Trophoblast cell (in vitro differentiated cells and primary cell): ENCODE data around the gene LRBA.

Experiments used
- DNase-seq, 2 donors: peaks; one replicate each; pipeline ENCODE4 v3.0.0-alpha.2; 2016
- H2AFZ ChIP-seq: 2 replicates; pipeline ENCODE4 v1.6.1; 2013; ENCODE audit warnings: low read length, moderate library complexity, mild to moderate bottlenecking; ENCODE audit not compliant: insufficient read depth, poor library complexity
- H2AK5ac ChIP-seq: 2 replicates; pipeline ENCODE4 v1.6.1; 2013; ENCODE audit warnings: mild to moderate bottlenecking, low read length
- H2BK120ac ChIP-seq: 2 replicates; pipeline ENCODE4 v1.6.1; 2013; ENCODE audit warnings: low read length, mild to moderate bottlenecking, moderate library complexity; ENCODE audit not compliant: insufficient read depth, poor library complexity
- H2BK12ac ChIP-seq: 2 replicates; pipeline ENCODE4 v1.6.1; 2013; ENCODE audit warnings: mild to moderate bottlenecking, low read length, moderate library complexity
- H2BK5ac ChIP-seq: 2 replicates; pipeline ENCODE4 v1.6.1; 2013; ENCODE audit warnings: low read length, low read depth, moderate library complexity, mild to moderate bottlenecking; ENCODE audit not compliant: poor library complexity
- H3K14ac ChIP-seq: 2 replicates; pipeline ENCODE4 v1.6.1; 2013; ENCODE audit warnings: mild to moderate bottlenecking, low read length
- H3K18ac ChIP-seq: 2 replicates; pipeline ENCODE4 v1.6.1; 2013; ENCODE audit warnings: mild to moderate bottlenecking, low read length
- H3K23ac ChIP-seq: 2 replicates; pipeline ENCODE4 v1.6.1; 2013; ENCODE audit warnings: low read length
- H3K27ac ChIP-seq: 2 replicates; pipeline ENCODE4 v1.5.1; 2013; ENCODE audit warnings: low read depth, mild to moderate bottlenecking, inconsistent platforms, low read length, moderate library complexity
- H3K27me3 ChIP-seq: 2 replicates; pipeline ENCODE4 v1.6.1; 2013; ENCODE audit warnings: inconsistent platforms, mild to moderate bottlenecking, low read length, moderate library complexity; ENCODE audit not compliant: insufficient read depth
- H3K36me3 ChIP-seq, 2 experiments: 1 replicate in 1 of 2; 2 replicates in 1 of 2; pipeline ENCODE4 v1.6.1; 2013; ENCODE audit warnings: low read length in 2 of 2, mild to moderate bottlenecking in 2 of 2, moderate library complexity in 1 of 2; ENCODE audit not compliant: insufficient read depth in 2 of 2, control insufficient read depth in 1 of 2
- H3K4ac ChIP-seq: 2 replicates; pipeline ENCODE4 v1.6.1; 2013; ENCODE audit warnings: low read depth, mild to moderate bottlenecking, low read length, moderate library complexity
- H3K4me1 ChIP-seq, 2 experiments: 1 replicate in 1 of 2; 2 replicates in 1 of 2; pipeline ENCODE4 v1.6.1; 2013; ENCODE audit warnings: low read length in 2 of 2, mild to moderate bottlenecking in 2 of 2, moderate library complexity in 1 of 2; ENCODE audit not compliant: insufficient read depth in 2 of 2, control insufficient read depth in 1 of 2
- H3K4me2 ChIP-seq: 2 replicates; pipeline ENCODE4 v1.6.1; 2013; ENCODE audit warnings: inconsistent platforms, mild to moderate bottlenecking, low read length, moderate library complexity
- H3K4me3 ChIP-seq: 2 replicates; pipeline ENCODE4 v1.5.1; 2013; ENCODE audit warnings: mild to moderate bottlenecking, low read depth, low read length, inconsistent platforms
- H3K79me1 ChIP-seq: one replicate; pipeline ENCODE4 v1.6.1; 2013; ENCODE audit warnings: low read length
- H3K79me2 ChIP-seq: 2 replicates; pipeline ENCODE4 v1.6.1; 2013; ENCODE audit warnings: low read length, mild to moderate bottlenecking; ENCODE audit not compliant: control insufficient read depth, insufficient read depth, poor library complexity
- H3K9ac ChIP-seq: 2 replicates; pipeline ENCODE4 v1.6.1; 2013; ENCODE audit warnings: mild to moderate bottlenecking, low read length
- H3K9me3 ChIP-seq: 2 replicates; pipeline ENCODE4 v1.6.1; 2013; ENCODE audit warnings: low read depth, mild to moderate bottlenecking, control low read depth, inconsistent platforms, low read length; ENCODE audit not compliant: insufficient read depth
- H4K12ac ChIP-seq: 2 replicates; pipeline ENCODE4 v1.6.1; 2013; ENCODE audit warnings: low read depth, mild to moderate bottlenecking, low read length, moderate library complexity
- H4K8ac ChIP-seq: 2 replicates; pipeline ENCODE4 v1.6.1; 2013; ENCODE audit warnings: low read depth, mild to moderate bottlenecking, low read length, moderate library complexity
- H4K91ac ChIP-seq: one replicate; pipeline ENCODE4 v1.6.1; 2013; ENCODE audit warnings: low read depth, mild to moderate bottlenecking, low read length, moderate library complexity
- WGBS: extraction: QIAGEN DNeasy Blood & Tissue Kit; methylation state at CpG from one replicate; pipeline ENCODE4 v1.1.7; 2013; ENCODE audit warnings: missing lambda C conversion rate; ENCODE audit not compliant: insufficient read length, insufficient coverage; ENCODE audit errors: extremely low coverage; 5-methylcytosine and 5-hydroxymethylcytosine counted together

The LRBA gene

GRCh38 chr4:150974252-150974640 lies 40.8 kb downstream of the LRBA start:
- Histone ChIP-seq H4K91ac (no peak overlapping the region), H3K14ac (no peak overlapping the region), H4K12ac (no peak overlapping the region), H3K9ac (no peak overlapping the region), H2BK12ac (no peak overlapping the region), H3K4ac (no peak overlapping the region), H3K4me2 (no peak overlapping the region), H3K4me3 (no peak overlapping the region), H3K79me1 (no peaks in the 10 kb centered on the region), H3K18ac (no peak overlapping the region), H3K9me3 (no peaks in the 10 kb centered on the region), H2AK5ac (no peak overlapping the region), H4K8ac (no peak overlapping the region), H2BK5ac (no peak overlapping the region), H3K79me2 (no peaks in the 10 kb centered on the region), H2AFZ (no peak overlapping the region), H3K36me3 (no peaks in the 10 kb centered on the region), H3K4me1 (no peaks in the 10 kb centered on the region), H3K23ac (no peak overlapping the region), H3K27ac (no peak overlapping the region), H2BK120ac (no peak overlapping the region), H3K27me3 (no peaks in the 10 kb centered on the region)
- no CpG with 5 or more reads among the region's 1 CpG for WGBS
- DNase-seq, result no peak

- Histone ChIP-seq H3K9ac (no peak overlapping the region), H3K4me2 (no peak overlapping the region), H3K27ac (no peak overlapping the region), H2AK5ac (no peak overlapping the region), H4K91ac (no peak overlapping the region), H4K8ac (no peak overlapping the region), H3K36me3 (no peaks in the 10 kb centered on the region), H2BK12ac (no peak overlapping the region), H3K14ac (no peak overlapping the region), H2AFZ (no peak overlapping the region), H3K4me1 (no peaks in the 10 kb centered on the region), H3K9me3 (no peaks in the 10 kb centered on the region), H4K12ac (no peak overlapping the region), H3K79me2 (no peaks in the 10 kb centered on the region), H3K4ac (no peak overlapping the region), H2BK120ac (no peak overlapping the region), H3K27me3 (no peaks in the 10 kb centered on the region), H3K4me3 (no peak overlapping the region), H3K23ac (no peak overlapping the region), H3K79me1 (no peaks in the 10 kb centered on the region), H3K18ac (no peak overlapping the region), H2BK5ac (no peak overlapping the region)
- DNase-seq, result no peak
- no CpG with 5 or more reads among the region's 6 CpGs for WGBS
Measured at GRCh38 chr4:150973626-150974251, 41.3 kb downstream of the LRBA start.

GRCh38 chr4:150972592-150972991 lies 42.5 kb downstream of the LRBA start:
- no peaks in the 10 kb centered on the region for H3K36me3 ChIP-seq
- H2AFZ ChIP-seq, result no peak overlapping the region
- no peak for DNase-seq
- no peak overlapping the region for H2BK5ac ChIP-seq
- no peak overlapping the region for H2BK12ac ChIP-seq
- no peak overlapping the region for H3K4me3 ChIP-seq
- H3K27me3 ChIP-seq, result no peaks in the 10 kb centered on the region
- WGBS, result no CpG with 5 or more reads among the region's 1 CpG
- H3K18ac ChIP-seq, result no peak overlapping the region
- no peaks in the 10 kb centered on the region for H3K79me1 ChIP-seq
- no peak overlapping the region for H4K91ac ChIP-seq
- H3K14ac ChIP-seq, result no peak overlapping the region
- H4K8ac ChIP-seq, result no peak overlapping the region
- H3K27ac ChIP-seq, result no peak overlapping the region
- H3K4me2 ChIP-seq, result no peak overlapping the region
- H3K9ac ChIP-seq, result no peak overlapping the region
- no peaks in the 10 kb centered on the region for H3K4me1 ChIP-seq
- no peak overlapping the region for H3K4ac ChIP-seq
- H4K12ac ChIP-seq, result no peak overlapping the region
- no peak overlapping the region for H2BK120ac ChIP-seq
- no peak overlapping the region for H3K23ac ChIP-seq
- H2AK5ac ChIP-seq, result no peak overlapping the region
- H3K79me2 ChIP-seq, result no peaks in the 10 kb centered on the region
- H3K9me3 ChIP-seq, result no peaks in the 10 kb centered on the region

GRCh38 chr4:150971901-150972300 lies 43.2 kb downstream of the LRBA start:
- no peak overlapping the region for H4K91ac ChIP-seq
- no peaks in the 10 kb centered on the region for H3K79me2 ChIP-seq
- H2AK5ac ChIP-seq, result no peak overlapping the region
- H3K23ac ChIP-seq, result no peak overlapping the region
- H3K27ac ChIP-seq, result no peak overlapping the region
- no peak for DNase-seq
- H3K4me2 ChIP-seq, result no peak overlapping the region
- no peak overlapping the region for H3K18ac ChIP-seq
- no peak overlapping the region for H3K14ac ChIP-seq
- H3K4me1 ChIP-seq, result no peaks in the 10 kb centered on the region
- no peak overlapping the region for H2BK120ac ChIP-seq
- no peaks in the 10 kb centered on the region for H3K36me3 ChIP-seq
- no peaks in the 10 kb centered on the region for H3K27me3 ChIP-seq
- no peaks in the 10 kb centered on the region for H3K79me1 ChIP-seq
- no peak overlapping the region for H2BK5ac ChIP-seq
- H3K4me3 ChIP-seq, result no peak overlapping the region
- H2AFZ ChIP-seq, result no peak overlapping the region
- H3K9me3 ChIP-seq, result no peaks in the 10 kb centered on the region
- no peak overlapping the region for H3K4ac ChIP-seq
- H2BK12ac ChIP-seq, result no peak overlapping the region
- no peak overlapping the region for H3K9ac ChIP-seq
- no peak overlapping the region for H4K12ac ChIP-seq
- no peak overlapping the region for H4K8ac ChIP-seq
